HEK293 (cell line): ENCODE data around the gene HOTAIR.

Source experiments
- GLI4 ChIP-seq: fragments of 450-650 bp; formaldehyde crosslinking; IDR thresholded peaks from 2 replicates; pipeline ENCODE4 v1.5.1; 2016; ENCODE audit warnings: missing biosample characterization, missing genetic modification characterization
- GLIS1 ChIP-seq: fragments of 450-650 bp; formaldehyde crosslinking; IDR thresholded peaks from 2 replicates; pipeline ENCODE4 v1.5.1; 2016; ENCODE audit warnings: missing biosample characterization, missing genetic modification characterization
- HOXA7 ChIP-seq: sonication (generic); formaldehyde crosslinking; IDR thresholded peaks from 2 replicates; pipeline ENCODE4 v1.8.1; 2022; ENCODE audit warnings: missing genetic modification reagents, borderline replicate concordance
- IKZF3 ChIP-seq: fragments of 450-650 bp; IDR thresholded peaks from 2 replicates; pipeline ENCODE4 v1.5.0; 2018; ENCODE audit warnings: missing biosample characterization, mild to moderate bottlenecking, missing genetic modification characterization, moderate library complexity
- KLF16 ChIP-seq: fragments of 450-650 bp; formaldehyde crosslinking; IDR thresholded peaks from 2 replicates; pipeline ENCODE4 v1.5.1; 2017; ENCODE audit warnings: missing biosample characterization, missing genetic modification characterization
- KLF9 ChIP-seq: fragments of 450-650 bp; formaldehyde crosslinking; IDR thresholded peaks from 2 replicates; pipeline ENCODE4 v1.5.1; 2016; ENCODE audit warnings: missing biosample characterization, missing genetic modification characterization, low read depth
- PRDM1 ChIP-seq: fragments of 450-650 bp; formaldehyde crosslinking; IDR thresholded peaks from 2 replicates; pipeline ENCODE4; 2016; ENCODE audit warnings: missing biosample characterization, missing genetic modification characterization
- YY1 ChIP-seq: fragments of 450-650 bp; formaldehyde crosslinking; IDR thresholded peaks from 2 replicates; pipeline ENCODE4 v1.5.1; 2018; ENCODE audit warnings: missing biosample characterization, missing genetic modification characterization
- YY2 ChIP-seq: fragments of 450-650 bp; formaldehyde crosslinking; IDR thresholded peaks from 2 replicates; pipeline ENCODE4 v1.5.1; 2016; ENCODE audit warnings: missing biosample characterization, missing genetic modification characterization
- ZBTB17 ChIP-seq: fragments of 450-650 bp; formaldehyde crosslinking; IDR thresholded peaks from 2 replicates; pipeline ENCODE4 v1.5.1; 2016; ENCODE audit warnings: missing biosample characterization, missing genetic modification characterization
- ZBTB20 ChIP-seq: fragments of 450-650 bp; formaldehyde crosslinking; IDR thresholded peaks from 2 replicates; pipeline ENCODE4 v1.5.1; 2016; ENCODE audit warnings: missing biosample characterization, missing genetic modification characterization
- ZBTB21 ChIP-seq: fragments of 450-650 bp; formaldehyde crosslinking; IDR thresholded peaks from 2 replicates; pipeline ENCODE4 v1.5.1; 2017; ENCODE audit warnings: missing biosample characterization, missing genetic modification characterization
- ZFHX2 ChIP-seq: fragments of 450-650 bp; formaldehyde crosslinking; conservative IDR thresholded peaks from 2 replicates; pipeline ENCODE4 v1.5.1; 2016; ENCODE audit warnings: missing biosample characterization, missing genetic modification characterization
- ZNF140 ChIP-seq: fragments of 450-650 bp; formaldehyde crosslinking; IDR thresholded peaks from 2 replicates; pipeline ENCODE4 v1.5.1; 2016; ENCODE audit warnings: missing biosample characterization, missing genetic modification characterization
- ZNF335 ChIP-seq: fragments of 450-650 bp; formaldehyde crosslinking; conservative IDR thresholded peaks from 2 replicates; pipeline ENCODE4 v1.5.1; 2016; ENCODE audit warnings: missing biosample characterization, missing genetic modification characterization
- ZNF394 ChIP-seq: fragments of 450-650 bp; formaldehyde crosslinking; IDR thresholded peaks from 2 replicates; pipeline ENCODE4 v1.5.1; 2016; ENCODE audit warnings: missing biosample characterization, missing genetic modification characterization, mild to moderate bottlenecking, moderate library complexity, borderline replicate concordance
- ZNF416 ChIP-seq: fragments of 450-650 bp; formaldehyde crosslinking; IDR thresholded peaks from 2 replicates; pipeline ENCODE4 v1.5.1; 2016; ENCODE audit warnings: missing biosample characterization, missing genetic modification characterization
- ZNF530 ChIP-seq: fragments of 450-650 bp; formaldehyde crosslinking; IDR thresholded peaks from 2 replicates; pipeline ENCODE4 v1.5.1; 2016; ENCODE audit warnings: low read depth, missing biosample characterization, missing genetic modification characterization
- ZNF610 ChIP-seq: fragments of 450-650 bp; formaldehyde crosslinking; IDR thresholded peaks from 2 replicates; pipeline ENCODE4 v1.5.1; 2016; ENCODE audit warnings: missing biosample characterization, missing genetic modification characterization, borderline replicate concordance
- ZNF658 ChIP-seq: fragments of 450-650 bp; formaldehyde crosslinking; IDR thresholded peaks from 2 replicates; pipeline ENCODE4; 2016; ENCODE audit warnings: missing biosample characterization, missing genetic modification characterization
- ZNF670 ChIP-seq: fragments of 450-650 bp; formaldehyde crosslinking; IDR thresholded peaks from 2 replicates; pipeline ENCODE4 v1.5.1; 2016; ENCODE audit warnings: missing biosample characterization, missing genetic modification characterization, low read depth
- ZNF76 ChIP-seq: fragments of 450-650 bp; formaldehyde crosslinking; IDR thresholded peaks from 2 replicates; pipeline ENCODE4; 2016; ENCODE audit warnings: low read depth, missing biosample characterization, missing genetic modification characterization, borderline replicate concordance
- ZNF777 ChIP-seq: fragments of 450-650 bp; formaldehyde crosslinking; IDR thresholded peaks from 2 replicates; pipeline ENCODE4 v1.5.1; 2017; ENCODE audit warnings: missing biosample characterization, missing genetic modification characterization, borderline replicate concordance
- ZXDB ChIP-seq: fragments of 450-650 bp; formaldehyde crosslinking; IDR thresholded peaks from 2 replicates; pipeline ENCODE4 v1.5.1; 2016; ENCODE audit warnings: missing biosample characterization, missing genetic modification characterization
- TF ChIP-seq, protein P1 (sequence below): fragments of 450-650 bp; formaldehyde crosslinking; IDR thresholded peaks from 2 replicates; pipeline ENCODE4 v1.5.1; 2016; ENCODE audit warnings: missing biosample characterization, missing genetic modification characterization
- TF ChIP-seq, protein P2 (sequence below): fragments of 450-650 bp; formaldehyde crosslinking; IDR thresholded peaks from 2 replicates; pipeline ENCODE4 v1.5.1; 2016; ENCODE audit warnings: missing biosample characterization, missing genetic modification characterization, borderline replicate concordance
- TF ChIP-seq, protein P3 (sequence below): fragments of 450-650 bp; formaldehyde crosslinking; IDR thresholded peaks from 2 replicates; pipeline ENCODE4 v1.5.1; 2016; ENCODE audit warnings: missing biosample characterization, missing genetic modification characterization
- TF ChIP-seq, protein P4 (sequence below): IDR thresholded peaks from 2 replicates; pipeline ENCODE4 v1.6.1; 2011; ENCODE audit warnings: mild to moderate bottlenecking, low read depth, low read length, borderline replicate concordance
- TF ChIP-seq, protein P5 (sequence below): fragments of 450-650 bp; formaldehyde crosslinking; IDR thresholded peaks from 2 replicates; pipeline ENCODE4 v1.5.1; 2016; ENCODE audit warnings: missing biosample characterization, missing genetic modification characterization
- TF ChIP-seq, protein P6 (sequence below): fragments of 450-650 bp; formaldehyde crosslinking; IDR thresholded peaks from 2 replicates; pipeline ENCODE4 v1.5.1; 2016; ENCODE audit warnings: missing biosample characterization, missing genetic modification characterization
- TF ChIP-seq, protein P7 (sequence below): fragments of 450-650 bp; formaldehyde crosslinking; IDR thresholded peaks from 2 replicates; pipeline ENCODE4 v1.5.1; 2016; ENCODE audit warnings: missing biosample characterization, missing genetic modification characterization

Gene HOTAIR

DNA sequence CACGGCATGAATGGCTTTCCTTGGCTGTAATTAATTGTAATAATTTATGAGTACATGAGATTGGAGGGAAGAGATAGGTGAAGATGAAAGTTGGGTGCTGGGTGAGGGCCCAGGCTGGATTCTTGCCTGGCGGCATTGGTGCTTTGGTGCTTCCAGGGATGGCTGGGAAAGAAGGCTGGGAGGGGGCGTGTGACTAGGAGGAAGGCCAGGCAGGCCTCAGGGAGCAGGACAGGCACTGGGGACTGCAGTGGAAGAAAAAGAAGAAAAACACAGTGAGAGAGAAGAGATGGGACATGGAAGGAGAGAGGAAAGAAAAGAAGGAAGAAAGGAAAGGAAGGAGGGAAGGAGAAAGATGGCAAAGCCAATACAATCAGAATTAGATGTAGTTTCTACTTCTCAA, 28.9 kb upstream of the HOTAIR start (continued):
- TF ChIP-seq, protein P1, sequence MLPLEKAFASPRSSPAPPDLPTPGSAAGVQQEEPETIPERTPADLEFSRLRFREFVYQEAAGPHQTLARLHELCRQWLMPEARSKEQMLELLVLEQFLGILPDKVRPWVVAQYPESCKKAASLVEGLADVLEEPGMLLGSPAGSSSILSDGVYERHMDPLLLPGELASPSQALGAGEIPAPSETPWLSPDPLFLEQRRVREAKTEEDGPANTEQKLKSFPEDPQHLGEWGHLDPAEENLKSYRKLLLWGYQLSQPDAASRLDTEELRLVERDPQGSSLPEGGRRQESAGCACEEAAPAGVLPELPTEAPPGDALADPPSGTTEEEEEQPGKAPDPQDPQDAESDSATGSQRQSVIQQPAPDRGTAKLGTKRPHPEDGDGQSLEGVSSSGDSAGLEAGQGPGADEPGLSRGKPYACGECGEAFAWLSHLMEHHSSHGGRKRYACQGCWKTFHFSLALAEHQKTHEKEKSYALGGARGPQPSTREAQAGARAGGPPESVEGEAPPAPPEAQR (tag by site-specific recombination), result no peak
- TF ChIP-seq, protein P2, sequence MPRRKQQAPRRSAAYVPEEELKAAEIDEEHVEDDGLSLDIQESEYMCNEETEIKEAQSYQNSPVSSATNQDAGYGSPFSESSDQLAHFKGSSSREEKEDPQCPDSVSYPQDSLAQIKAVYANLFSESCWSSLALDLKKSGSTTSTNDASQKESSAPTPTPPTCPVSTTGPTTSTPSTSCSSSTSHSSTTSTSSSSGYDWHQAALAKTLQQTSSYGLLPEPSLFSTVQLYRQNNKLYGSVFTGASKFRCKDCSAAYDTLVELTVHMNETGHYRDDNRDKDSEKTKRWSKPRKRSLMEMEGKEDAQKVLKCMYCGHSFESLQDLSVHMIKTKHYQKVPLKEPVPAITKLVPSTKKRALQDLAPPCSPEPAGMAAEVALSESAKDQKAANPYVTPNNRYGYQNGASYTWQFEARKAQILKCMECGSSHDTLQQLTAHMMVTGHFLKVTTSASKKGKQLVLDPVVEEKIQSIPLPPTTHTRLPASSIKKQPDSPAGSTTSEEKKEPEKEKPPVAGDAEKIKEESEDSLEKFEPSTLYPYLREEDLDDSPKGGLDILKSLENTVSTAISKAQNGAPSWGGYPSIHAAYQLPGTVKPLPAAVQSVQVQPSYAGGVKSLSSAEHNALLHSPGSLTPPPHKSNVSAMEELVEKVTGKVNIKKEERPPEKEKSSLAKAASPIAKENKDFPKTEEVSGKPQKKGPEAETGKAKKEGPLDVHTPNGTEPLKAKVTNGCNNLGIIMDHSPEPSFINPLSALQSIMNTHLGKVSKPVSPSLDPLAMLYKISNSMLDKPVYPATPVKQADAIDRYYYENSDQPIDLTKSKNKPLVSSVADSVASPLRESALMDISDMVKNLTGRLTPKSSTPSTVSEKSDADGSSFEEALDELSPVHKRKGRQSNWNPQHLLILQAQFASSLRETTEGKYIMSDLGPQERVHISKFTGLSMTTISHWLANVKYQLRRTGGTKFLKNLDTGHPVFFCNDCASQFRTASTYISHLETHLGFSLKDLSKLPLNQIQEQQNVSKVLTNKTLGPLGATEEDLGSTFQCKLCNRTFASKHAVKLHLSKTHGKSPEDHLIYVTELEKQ, result no peak
- no peak for TF ChIP-seq HOXA7 (CRISPR knock-in tag)
- 0 out of 2 replicates have a peak, but pooled peaks have one; percentile 17 for TF ChIP-seq ZFHX2
- no peak for TF ChIP-seq ZNF335 (tag by site-specific recombination)
- TF ChIP-seq YY2 (tag by site-specific recombination), result no peak
- TF ChIP-seq GLI4 (tag by site-specific recombination), result no peak
- TF ChIP-seq, protein P3, sequence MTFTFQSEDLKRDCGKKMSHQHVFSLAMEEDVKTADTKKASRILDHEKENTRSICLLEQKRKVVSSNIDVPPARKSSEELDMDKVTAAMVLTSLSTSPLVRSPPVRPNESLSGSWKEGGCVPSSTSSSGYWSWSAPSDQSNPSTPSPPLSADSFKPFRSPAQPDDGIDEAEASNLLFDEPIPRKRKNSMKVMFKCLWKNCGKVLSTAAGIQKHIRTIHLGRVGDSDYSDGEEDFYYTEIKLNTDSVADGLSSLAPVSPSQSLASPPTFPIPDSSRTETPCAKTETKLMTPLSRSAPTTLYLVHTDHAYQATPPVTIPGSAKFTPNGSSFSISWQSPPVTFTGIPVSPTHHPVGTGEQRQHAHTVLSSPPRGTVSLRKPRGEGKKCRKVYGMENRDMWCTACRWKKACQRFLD (tag by site-specific recombination), result no peak
- TF ChIP-seq KLF9, result peak; percentile 80
- peak; percentile 42; the same call in 1 of the 2 replicates for TF ChIP-seq ZNF76
- no peak for TF ChIP-seq ZBTB21 (tag by site-specific recombination)
- TF ChIP-seq IKZF3 (tag by site-specific recombination), result peak; percentile 65; the same call in 1 of the 2 replicates
- no peak for TF ChIP-seq ZNF777
- TF ChIP-seq, protein P4, sequence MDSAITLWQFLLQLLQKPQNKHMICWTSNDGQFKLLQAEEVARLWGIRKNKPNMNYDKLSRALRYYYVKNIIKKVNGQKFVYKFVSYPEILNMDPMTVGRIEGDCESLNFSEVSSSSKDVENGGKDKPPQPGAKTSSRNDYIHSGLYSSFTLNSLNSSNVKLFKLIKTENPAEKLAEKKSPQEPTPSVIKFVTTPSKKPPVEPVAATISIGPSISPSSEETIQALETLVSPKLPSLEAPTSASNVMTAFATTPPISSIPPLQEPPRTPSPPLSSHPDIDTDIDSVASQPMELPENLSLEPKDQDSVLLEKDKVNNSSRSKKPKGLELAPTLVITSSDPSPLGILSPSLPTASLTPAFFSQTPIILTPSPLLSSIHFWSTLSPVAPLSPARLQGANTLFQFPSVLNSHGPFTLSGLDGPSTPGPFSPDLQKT, result no peak
- TF ChIP-seq, protein P5, sequence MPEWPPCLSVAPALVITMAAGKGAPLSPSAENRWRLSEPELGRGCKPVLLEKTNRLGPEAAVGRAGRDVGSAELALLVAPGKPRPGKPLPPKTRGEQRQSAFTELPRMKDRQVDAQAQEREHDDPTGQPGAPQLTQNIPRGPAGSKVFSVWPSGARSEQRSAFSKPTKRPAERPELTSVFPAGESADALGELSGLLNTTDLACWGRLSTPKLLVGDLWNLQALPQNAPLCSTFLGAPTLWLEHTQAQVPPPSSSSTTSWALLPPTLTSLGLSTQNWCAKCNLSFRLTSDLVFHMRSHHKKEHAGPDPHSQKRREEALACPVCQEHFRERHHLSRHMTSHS (tag by site-specific recombination), result no peak
- no peak for TF ChIP-seq ZXDB (tag by site-specific recombination)
- TF ChIP-seq ZNF140 (tag by site-specific recombination), result no peak
- no peak for TF ChIP-seq YY1 (tag by site-specific recombination)
- TF ChIP-seq KLF16 (tag by site-specific recombination), result no peak
- TF ChIP-seq, protein P6, sequence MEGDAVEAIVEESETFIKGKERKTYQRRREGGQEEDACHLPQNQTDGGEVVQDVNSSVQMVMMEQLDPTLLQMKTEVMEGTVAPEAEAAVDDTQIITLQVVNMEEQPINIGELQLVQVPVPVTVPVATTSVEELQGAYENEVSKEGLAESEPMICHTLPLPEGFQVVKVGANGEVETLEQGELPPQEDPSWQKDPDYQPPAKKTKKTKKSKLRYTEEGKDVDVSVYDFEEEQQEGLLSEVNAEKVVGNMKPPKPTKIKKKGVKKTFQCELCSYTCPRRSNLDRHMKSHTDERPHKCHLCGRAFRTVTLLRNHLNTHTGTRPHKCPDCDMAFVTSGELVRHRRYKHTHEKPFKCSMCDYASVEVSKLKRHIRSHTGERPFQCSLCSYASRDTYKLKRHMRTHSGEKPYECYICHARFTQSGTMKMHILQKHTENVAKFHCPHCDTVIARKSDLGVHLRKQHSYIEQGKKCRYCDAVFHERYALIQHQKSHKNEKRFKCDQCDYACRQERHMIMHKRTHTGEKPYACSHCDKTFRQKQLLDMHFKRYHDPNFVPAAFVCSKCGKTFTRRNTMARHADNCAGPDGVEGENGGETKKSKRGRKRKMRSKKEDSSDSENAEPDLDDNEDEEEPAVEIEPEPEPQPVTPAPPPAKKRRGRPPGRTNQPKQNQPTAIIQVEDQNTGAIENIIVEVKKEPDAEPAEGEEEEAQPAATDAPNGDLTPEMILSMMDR, result no peak
- TF ChIP-seq, protein P7, sequence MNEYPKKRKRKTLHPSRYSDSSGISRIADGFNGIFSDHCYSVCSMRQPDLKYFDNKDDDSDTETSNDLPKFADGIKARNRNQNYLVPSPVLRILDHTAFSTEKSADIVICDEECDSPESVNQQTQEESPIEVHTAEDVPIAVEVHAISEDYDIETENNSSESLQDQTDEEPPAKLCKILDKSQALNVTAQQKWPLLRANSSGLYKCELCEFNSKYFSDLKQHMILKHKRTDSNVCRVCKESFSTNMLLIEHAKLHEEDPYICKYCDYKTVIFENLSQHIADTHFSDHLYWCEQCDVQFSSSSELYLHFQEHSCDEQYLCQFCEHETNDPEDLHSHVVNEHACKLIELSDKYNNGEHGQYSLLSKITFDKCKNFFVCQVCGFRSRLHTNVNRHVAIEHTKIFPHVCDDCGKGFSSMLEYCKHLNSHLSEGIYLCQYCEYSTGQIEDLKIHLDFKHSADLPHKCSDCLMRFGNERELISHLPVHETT (tag by site-specific recombination), result no peak
- TF ChIP-seq ZNF610 (tag by site-specific recombination), result no peak
- TF ChIP-seq ZBTB17 (tag by site-specific recombination), result peak; percentile 54; the same call in 1 of the 2 replicates
- no peak for TF ChIP-seq ZNF394 (tag by site-specific recombination)
- no peak for TF ChIP-seq ZNF658 (tag by site-specific recombination)
- no peak for TF ChIP-seq ZNF530 (tag by site-specific recombination)
- no peak for TF ChIP-seq ZNF416 (tag by site-specific recombination)
- no peak for TF ChIP-seq ZBTB20 (tag by site-specific recombination)
- TF ChIP-seq PRDM1, result peak; percentile 77; the same call in 1 of the 2 replicates
- no peak for TF ChIP-seq ZNF670 (tag by site-specific recombination)
- TF ChIP-seq GLIS1 (tag by site-specific recombination), result no peak
